Keratinocyte (primary cell): ENCODE results near the gene FICD. TPM values are rescaled to one million over a fixed set of nuclear protein-coding genes. Genes with fewer than 3 reads are reported as not detected.

Experiments used
- DNase-seq: peaks from one replicate; pipeline ENCODE4 v3.0.0-alpha.2; 2011; ENCODE audit warnings: low read depth, missing footprints, low spot score
- FAIRE-seq: peaks from 2 replicates; lab custom pipeline; 2011; peaks lifted over from hg19 to GRCh38; lab: Jason Lieb, UNC
- H2AFZ ChIP-seq: 2 replicates; pipeline ENCODE4 v1.6.0; 2012; ENCODE audit warnings: low read length, control low read depth, inconsistent platforms; ENCODE audit not compliant: control insufficient read depth
- H3K27ac ChIP-seq: 2 replicates; pipeline ENCODE4 v1.5.1; 2011; ENCODE audit warnings: low read length; ENCODE audit not compliant: control insufficient read depth, insufficient read depth
- H3K27me3 ChIP-seq: 3 replicates; pipeline ENCODE4 v1.6.0; 2011; ENCODE audit warnings: low read length; ENCODE audit not compliant: control insufficient read depth, insufficient read depth; ENCODE audit errors: extremely low read depth
- H3K36me3 ChIP-seq, 2 experiments: 2 replicates in 1 of 2; 3 replicates in 1 of 2; pipeline ENCODE4 v1.5.1; 2011; ENCODE audit warnings: low read length in 2 of 2, mild to moderate bottlenecking in 1 of 2; ENCODE audit not compliant: control insufficient read depth in 2 of 2, insufficient read depth in 2 of 2; ENCODE audit errors: extremely low read depth in 1 of 2
- H3K4me1 ChIP-seq: 3 replicates; pipeline ENCODE4 v1.5.1; 2011; ENCODE audit warnings: low read length; ENCODE audit not compliant: control insufficient read depth, insufficient read depth; ENCODE audit errors: extremely low read depth
- H3K4me2 ChIP-seq: 3 replicates; pipeline ENCODE4 v1.6.0; 2011; ENCODE audit warnings: low read depth, low read length; ENCODE audit not compliant: control insufficient read depth, insufficient read depth; ENCODE audit errors: extremely low read depth
- H3K4me3 ChIP-seq, 3 experiments: fragments of 200-600 bp in 1 of 3; sonication (generic) in 1 of 3; 2 replicates in 2 of 3; 3 replicates in 1 of 3; pipeline ENCODE4 v1.5.1; 2011 to 2016; ENCODE audit warnings: low read length in 3 of 3, mild to moderate bottlenecking in 3 of 3, control low read depth in 2 of 3, inconsistent platforms in 1 of 3, low read depth in 1 of 3, mixed read lengths in 1 of 3, mixed run types in 1 of 3, moderate library complexity in 1 of 3; ENCODE audit not compliant: control insufficient read depth in 2 of 3, insufficient read depth in 2 of 3; ENCODE audit errors: extremely low read depth in 1 of 3
- H3K79me2 ChIP-seq: 2 replicates; pipeline ENCODE4 v1.6.0; 2012; ENCODE audit warnings: low read length; ENCODE audit not compliant: control insufficient read depth, insufficient read depth
- H3K9ac ChIP-seq: 3 replicates; pipeline ENCODE4 v1.6.0; 2011; ENCODE audit warnings: low read length; ENCODE audit not compliant: control insufficient read depth, insufficient read depth; ENCODE audit errors: extremely low read depth
- H3K9me1 ChIP-seq: 3 replicates; pipeline ENCODE4 v1.6.0; 2011; ENCODE audit warnings: low read length; ENCODE audit not compliant: control insufficient read depth, insufficient read depth; ENCODE audit errors: extremely low read depth
- H3K9me3 ChIP-seq: 2 replicates; pipeline ENCODE4 v1.5.1; 2012; ENCODE audit warnings: low read depth, low read length; ENCODE audit not compliant: control insufficient read depth
- H4K20me1 ChIP-seq: 3 replicates; pipeline ENCODE4 v1.6.0; 2011; ENCODE audit warnings: low read length; ENCODE audit not compliant: control insufficient read depth, insufficient read depth; ENCODE audit errors: extremely low read depth
- EZH2 ChIP-seq: IDR thresholded peaks from one replicate; pipeline ENCODE4 v1.6.1; 2012; ENCODE audit warnings: inconsistent platforms, mild to moderate bottlenecking, low read length, moderate library complexity
- dilution Hi-C: fragments of 300-500 bp; cut with MboI; formaldehyde crosslinking; loops from one replicate; pipeline ENCODE4 v1.7.0; 2020; ENCODE audit warnings: low sequenced_read_pairs; ENCODE audit not compliant: extremely low pct_ligation_motif_present
- polyA plus RNA-seq, 5 experiments: library from polyadenylated mRNA; depleted of rRNA in 3 of 5; stranded (reverse) in 3 of 5; stranded (forward) in 1 of 5; unstranded in 1 of 5; fragments of >200 nt; gene quantifications; 1 replicate in 1 of 5; 2 replicates in 3 of 5; 3 replicates in 1 of 5; pipeline versions ENCODE4 v1.2.1 to v1.2.3, GENCODE V29; 2011 to 2012; ENCODE audit warnings: missing spikeins in 2 of 5, low read depth in 1 of 5, low replicate concordance in 1 of 5
- TF ChIP-seq, protein P1 (sequence below), 3 experiments: IDR thresholded peaks in 1 of 3; conservative IDR thresholded peaks in 1 of 3; optimal IDR thresholded peaks in 1 of 3; 2 replicates in 2 of 3; 3 replicates in 1 of 3; pipeline versions ENCODE3 to v1.5.1; 2011; ENCODE audit warnings: low read length in 3 of 3, mild to moderate bottlenecking in 3 of 3, moderate library complexity in 2 of 3, control low read depth in 1 of 3, inconsistent platforms in 1 of 3; ENCODE audit not compliant: insufficient read depth in 2 of 3; ENCODE audit errors: extremely low read depth in 1 of 3

Gene FICD
- polyA plus RNA-seq, 1 donor (not counting 4 experiments of a cell fraction or from before 2014, with no cell fraction given): 0.47 TPM

DNA sequence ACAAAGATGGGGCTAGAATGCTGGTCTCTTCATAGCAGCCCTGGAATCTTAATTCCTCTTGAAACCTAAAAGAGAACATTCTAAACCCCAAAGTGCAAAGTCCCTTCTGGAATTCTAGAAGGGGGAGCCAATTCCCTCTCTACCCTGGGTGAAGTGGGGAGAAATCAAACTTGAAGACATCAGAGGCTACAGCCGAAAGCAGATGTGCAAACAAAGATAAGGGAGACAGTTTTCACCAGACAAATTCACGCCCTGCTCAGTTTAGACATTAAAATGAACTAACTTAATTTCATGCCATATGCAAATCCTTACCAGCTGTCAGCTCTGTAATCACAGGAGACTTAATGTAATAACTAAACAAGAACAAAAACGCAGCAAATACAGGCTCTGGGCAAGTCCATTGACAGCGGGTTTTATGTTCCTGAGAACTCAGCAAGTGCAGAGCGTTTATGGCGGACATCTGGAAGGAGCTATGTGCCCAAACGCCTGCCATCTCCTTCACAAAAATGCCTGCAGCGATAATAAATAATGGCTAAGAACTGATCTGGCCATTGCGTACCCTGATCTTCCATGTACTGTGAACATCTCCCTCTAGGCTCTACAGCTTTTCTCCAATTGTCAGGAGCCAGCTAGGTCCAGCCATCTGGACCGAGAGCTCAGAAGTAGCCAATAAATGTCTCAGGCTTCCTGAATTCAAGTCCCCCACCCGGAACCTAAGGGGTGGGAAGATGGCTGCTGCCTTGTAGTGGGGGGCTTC is 19.1 kb upstream of the FICD start:
- Histone ChIP-seq H3K27ac (no peak overlapping the region), H4K20me1 (no peaks in the 10 kb centered on the region), H3K9ac (no peak overlapping the region), H3K79me2 (no peaks in the 10 kb centered on the region), H3K36me3 (no peaks in the 10 kb centered on the region), H3K27me3 (peaks cover 3% of the 10 kb centered on the region), H2AFZ (no peak overlapping the region), H3K4me3 (no peak overlapping the region), H3K4me2 (no peak overlapping the region), H3K4me1 (no peaks in the 10 kb centered on the region), H3K9me3 (no peaks in the 10 kb centered on the region), H3K9me1 (no peaks in the 10 kb centered on the region)
- DNase-seq (no peak), FAIRE-seq (no peak)
- TF ChIP-seq, protein P1, sequence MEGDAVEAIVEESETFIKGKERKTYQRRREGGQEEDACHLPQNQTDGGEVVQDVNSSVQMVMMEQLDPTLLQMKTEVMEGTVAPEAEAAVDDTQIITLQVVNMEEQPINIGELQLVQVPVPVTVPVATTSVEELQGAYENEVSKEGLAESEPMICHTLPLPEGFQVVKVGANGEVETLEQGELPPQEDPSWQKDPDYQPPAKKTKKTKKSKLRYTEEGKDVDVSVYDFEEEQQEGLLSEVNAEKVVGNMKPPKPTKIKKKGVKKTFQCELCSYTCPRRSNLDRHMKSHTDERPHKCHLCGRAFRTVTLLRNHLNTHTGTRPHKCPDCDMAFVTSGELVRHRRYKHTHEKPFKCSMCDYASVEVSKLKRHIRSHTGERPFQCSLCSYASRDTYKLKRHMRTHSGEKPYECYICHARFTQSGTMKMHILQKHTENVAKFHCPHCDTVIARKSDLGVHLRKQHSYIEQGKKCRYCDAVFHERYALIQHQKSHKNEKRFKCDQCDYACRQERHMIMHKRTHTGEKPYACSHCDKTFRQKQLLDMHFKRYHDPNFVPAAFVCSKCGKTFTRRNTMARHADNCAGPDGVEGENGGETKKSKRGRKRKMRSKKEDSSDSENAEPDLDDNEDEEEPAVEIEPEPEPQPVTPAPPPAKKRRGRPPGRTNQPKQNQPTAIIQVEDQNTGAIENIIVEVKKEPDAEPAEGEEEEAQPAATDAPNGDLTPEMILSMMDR (optimal IDR thresholded peaks at IDR 0.05 in 1 of 3, IDR thresholded peaks at IDR 0.05 in 1 of 3, conservative IDR thresholded peaks at IDR 0.05 in 1 of 3; ENCODE audit: extremely low read depth in 1 of 3, insufficient read depth in 2 of 3, low read length in 3 of 3): no peak
- no peak for TF ChIP-seq EZH2
- dilution Hi-C loops: no loop called here

DNA sequence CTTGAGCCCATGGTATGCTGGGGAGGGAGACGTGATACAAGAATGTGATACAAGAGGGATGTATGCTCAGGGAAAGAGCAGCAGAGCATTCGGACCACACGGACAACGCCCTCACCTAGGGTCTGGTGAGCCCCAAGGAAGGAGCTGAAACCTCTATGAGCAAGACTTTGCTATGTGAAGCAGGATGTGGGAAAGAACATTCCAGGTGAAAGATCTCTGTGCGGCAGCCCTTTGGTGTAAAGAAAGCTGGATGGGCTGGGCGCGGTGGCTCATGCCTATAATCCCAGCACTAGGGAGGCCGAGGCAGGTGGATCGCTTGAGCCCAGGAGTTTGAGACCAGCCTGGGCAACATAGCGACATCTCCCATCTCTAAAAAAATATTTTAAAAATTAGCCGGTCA is 16.9 kb upstream of the FICD start:
- H3K4me3 ChIP-seq: no peak overlapping the region
- no peak for DNase-seq
- H3K9ac ChIP-seq: no peak overlapping the region
- H3K27ac ChIP-seq: no peak overlapping the region
- H2AFZ ChIP-seq: no peak overlapping the region
- no peaks in the 10 kb centered on the region for H3K4me1 ChIP-seq
- peaks cover 2% of the 10 kb centered on the region for H3K9me3 ChIP-seq
- H3K27me3 ChIP-seq: peaks cover 1% of the 10 kb centered on the region
- no peak overlapping the region for H3K4me2 ChIP-seq
- H4K20me1 ChIP-seq: no peaks in the 10 kb centered on the region
- H3K36me3 ChIP-seq: no peaks in the 10 kb centered on the region
- H3K79me2 ChIP-seq: no peaks in the 10 kb centered on the region
- dilution Hi-C loops: no loop called here
- H3K9me1 ChIP-seq: no peaks in the 10 kb centered on the region
- TF ChIP-seq, protein P1 (optimal IDR thresholded peaks at IDR 0.05 in 1 of 3, IDR thresholded peaks at IDR 0.05 in 1 of 3, conservative IDR thresholded peaks at IDR 0.05 in 1 of 3; ENCODE audit: extremely low read depth in 1 of 3, insufficient read depth in 2 of 3, low read length in 3 of 3): no peak
- FAIRE-seq: no peak
